Activated CD4-positive, CD25-positive, alpha-beta regulatory T cell treated with anti-CD3 and anti-CD28 coated beads, Interleukin-2, amount 50 U/mL, for 16 hours (primary cell): Measurements from ENCODE around the gene TTC36.
A peak's percentile ranks its signal among the peaks of the same experiment; 100 is the strongest.
"Not testable (repeated sequence)": the region's sequence is repeated elsewhere in the genome, so short reads cannot be mapped to it uniquely, and the experiment has no call there.

Experiments used
- DNase-seq: peaks from one replicate; pipeline ENCODE4 v3.0.0-alpha.2; 2020; ENCODE audit warnings: low read depth, low spot score

The TTC36 gene

GRCh38 chr11:118527109-118527508, at the start of gene TTC36:
Gene TTC36, plus strand, starts transcription at chr11:118527474. Its CDS starts 21 bp downstream, at chr11:118527495.
- DNase-seq, result no peak

- not testable (repeated sequence) for DNase-seq
Observed at GRCh38 chr11:118481238-118481637, 46.0 kb upstream of the TTC36 start.

- no peak for DNase-seq
Observed at GRCh38 chr11:118484405-118484804, 42.9 kb upstream of the TTC36 start.

DNA sequence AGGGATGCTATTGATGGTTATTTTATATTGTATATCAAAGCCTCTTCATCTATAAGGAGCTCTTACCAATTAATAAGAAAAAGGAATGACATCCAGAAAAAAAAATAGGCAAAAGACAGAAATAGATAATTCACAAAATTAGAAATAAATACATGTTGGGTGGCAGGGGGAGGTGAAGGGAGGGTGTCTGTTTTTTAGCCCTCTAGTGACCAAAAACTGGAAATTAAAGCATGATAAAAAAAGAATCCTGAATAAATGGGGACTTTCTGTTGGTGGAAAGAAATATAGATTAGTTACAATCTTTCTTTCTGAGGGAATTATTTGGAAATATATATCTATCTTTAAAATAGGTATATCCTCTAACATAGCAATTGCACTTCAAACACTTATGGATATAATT, 42.0 kb upstream of the TTC36 start:
- no peak for DNase-seq

DNA sequence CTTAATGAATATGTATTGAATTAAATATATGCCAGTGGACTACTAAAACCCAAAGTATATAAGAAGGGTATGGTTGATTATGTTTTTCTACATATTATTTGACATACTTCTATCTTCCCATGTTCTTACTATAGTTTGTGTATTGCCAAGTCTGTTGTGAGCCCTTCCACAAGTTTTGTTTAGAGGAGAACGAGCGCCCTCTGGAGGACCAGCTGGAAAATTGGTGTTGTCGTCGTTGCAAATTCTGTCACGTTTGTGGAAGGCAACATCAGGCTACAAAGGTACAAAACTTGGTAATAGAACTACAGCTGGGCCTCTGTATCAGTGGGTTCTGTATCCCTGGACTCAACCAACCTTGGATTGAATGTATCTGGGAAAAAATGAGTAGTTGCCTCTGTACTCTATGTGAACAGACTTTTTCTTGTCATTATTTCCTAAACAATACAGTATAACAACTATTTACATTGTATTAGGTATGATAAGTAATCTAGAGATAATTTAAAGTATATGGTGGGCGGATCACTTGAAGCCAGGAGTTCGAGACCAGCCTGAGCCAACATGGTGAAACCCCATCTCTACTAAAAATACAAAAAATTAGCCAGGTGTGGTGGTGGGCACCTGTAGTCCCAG, 38.7 kb upstream of the TTC36 start:
- peak; percentile 72 for DNase-seq

GRCh38 chr11:118491041-118491440, 36.2 kb upstream of the TTC36 start:
- no peak for DNase-seq

GRCh38 chr11:118497831-118498230, 29.4 kb upstream of the TTC36 start:
- DNase-seq, result no peak

GRCh38 chr11:118503216-118503615, 24.1 kb upstream of the TTC36 start:
- DNase-seq, result no peak

- no peak for DNase-seq
Observed at GRCh38 chr11:118511601-118512000, 15.7 kb upstream of the TTC36 start.

DNA sequence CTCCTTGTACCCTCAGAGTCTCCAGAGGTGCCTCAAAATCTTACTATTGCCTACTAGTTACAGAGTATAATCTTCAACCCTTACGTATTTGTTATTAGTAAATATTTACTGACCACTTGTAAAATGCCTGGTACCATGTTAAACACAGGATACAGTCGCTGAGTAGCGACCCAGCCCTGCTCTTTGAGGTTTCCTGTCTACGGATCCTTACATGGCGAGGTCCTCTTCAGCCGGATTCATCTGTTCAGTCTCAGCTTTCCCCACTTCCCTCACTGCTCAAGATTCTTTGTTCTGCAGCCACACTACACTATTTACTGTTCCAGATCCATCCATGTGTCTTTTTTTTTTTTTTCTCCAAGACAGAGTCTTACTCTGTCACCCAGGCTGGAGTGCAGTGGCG, 13.2 kb upstream of the TTC36 start:
- no peak for DNase-seq

- no peak for DNase-seq
Observed at GRCh38 chr11:118519549-118519948, 7.7 kb upstream of the TTC36 start.

GRCh38 chr11:118521892-118522311, 5.4 kb upstream of the TTC36 start:
- DNase-seq, result no peak

- no peak for DNase-seq
Observed at GRCh38 chr11:118522571-118523072, 4.7 kb upstream of the TTC36 start.

DNA sequence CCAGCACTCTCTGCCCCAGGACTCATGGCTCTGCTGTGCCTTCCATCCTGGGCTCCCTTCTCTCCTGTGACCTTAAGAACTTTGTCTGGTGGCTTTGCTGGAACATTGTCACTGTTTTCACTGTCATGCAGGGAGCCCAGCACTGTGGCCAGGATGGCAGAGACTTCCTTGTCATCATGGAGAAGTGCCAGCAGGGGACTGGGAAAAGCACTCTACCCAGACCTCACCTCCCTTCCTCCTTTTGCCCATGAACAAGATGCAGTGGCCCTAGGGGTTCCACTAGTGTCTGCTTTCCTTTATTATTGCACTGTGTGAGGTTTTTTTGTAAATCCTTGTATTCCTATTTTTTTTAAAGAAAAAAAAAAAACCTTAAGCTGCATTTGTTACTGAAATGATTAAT, 2.9 kb upstream of the TTC36 start:
- no peak for DNase-seq

- DNase-seq, result no peak
Observed at GRCh38 chr11:118524757-118525470, 2.4 kb upstream of the TTC36 start.

GRCh38 chr11:118526688-118527087, 586 bp upstream of the TTC36 start:
- no peak for DNase-seq

DNA sequence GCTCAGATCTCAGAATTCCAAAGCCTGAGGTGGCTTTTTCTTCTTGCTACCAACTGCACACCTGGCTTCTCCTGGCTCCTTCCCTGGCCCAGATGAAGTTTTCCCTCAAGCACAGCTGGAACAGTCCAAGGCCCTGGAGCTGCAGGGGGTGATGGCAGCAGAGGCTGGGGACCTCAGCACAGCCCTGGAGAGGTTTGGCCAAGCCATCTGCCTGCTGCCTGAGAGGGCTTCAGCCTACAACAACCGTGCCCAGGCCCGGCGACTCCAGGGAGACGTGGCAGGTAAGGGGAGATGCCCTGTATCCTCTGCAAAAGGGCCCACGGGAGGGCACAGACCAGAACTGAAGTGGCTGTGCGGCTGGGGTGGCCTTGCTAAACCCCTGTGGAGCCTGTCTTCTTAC, 1.2 kb downstream of the TTC36 start:
- no peak for DNase-seq

DNA sequence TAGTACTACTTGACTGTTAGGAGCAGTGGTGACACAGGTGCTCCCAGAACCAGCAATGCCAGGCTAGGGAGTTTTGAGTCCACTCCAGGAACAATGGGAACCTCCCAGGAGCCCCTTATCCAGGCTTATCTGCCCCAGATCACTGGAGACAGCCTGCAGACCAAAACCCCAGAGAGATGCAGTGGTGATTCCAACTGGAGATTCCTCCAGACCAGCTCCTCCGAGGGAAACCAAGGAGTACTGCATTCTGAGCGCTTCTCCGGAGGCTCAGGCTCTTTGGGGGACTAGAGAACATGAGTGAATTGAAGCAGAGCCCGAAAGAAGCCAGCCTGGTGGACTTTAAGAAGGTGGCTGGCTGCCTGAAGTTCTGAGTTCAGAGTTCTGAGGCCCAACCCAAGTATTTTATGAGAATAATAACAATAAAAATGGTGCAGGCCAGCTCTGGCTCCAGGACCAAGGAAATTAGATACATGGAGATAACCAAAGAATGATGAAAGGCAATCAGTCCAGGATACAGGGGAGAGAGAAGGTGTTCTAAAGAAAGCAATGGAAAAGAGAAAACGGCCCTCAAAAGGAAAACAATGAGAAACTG, 2.4 kb downstream of the TTC36 start:
- DNase-seq, result no peak

DNA sequence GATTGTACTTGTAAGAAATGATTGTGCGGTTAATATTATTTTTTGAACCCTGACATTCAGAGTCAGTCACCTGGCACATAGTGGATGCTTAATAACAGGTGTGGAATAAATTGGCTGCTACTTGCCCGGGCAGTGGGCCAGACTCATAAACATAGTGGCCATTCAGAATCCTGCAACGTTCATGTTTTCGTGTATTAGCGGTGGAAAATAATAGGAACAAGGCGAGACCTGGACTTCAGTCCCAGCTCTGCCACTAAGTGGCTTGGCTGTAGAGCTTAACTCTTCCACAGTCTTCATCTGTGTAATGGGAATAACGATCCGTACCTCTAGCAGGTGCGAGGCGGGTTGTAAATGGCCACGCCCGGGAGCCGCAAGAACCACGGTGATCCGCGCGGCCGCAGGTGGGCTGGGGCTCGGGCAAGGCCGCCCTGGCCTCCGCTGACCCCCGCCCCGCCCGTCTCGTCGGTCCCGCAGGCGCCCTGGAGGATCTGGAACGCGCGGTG, 3.0 kb downstream of the TTC36 start:
- no peak for DNase-seq

GRCh38 chr11:118530683-118531596, 3.7 kb downstream of the TTC36 start, which contains the start of gene TMEM25:
Gene TMEM25, plus strand, starts transcription at chr11:118531192. Its CDS starts 610 bp downstream, at chr11:118531802.
- DNase-seq, result peak; percentile 51

DNA sequence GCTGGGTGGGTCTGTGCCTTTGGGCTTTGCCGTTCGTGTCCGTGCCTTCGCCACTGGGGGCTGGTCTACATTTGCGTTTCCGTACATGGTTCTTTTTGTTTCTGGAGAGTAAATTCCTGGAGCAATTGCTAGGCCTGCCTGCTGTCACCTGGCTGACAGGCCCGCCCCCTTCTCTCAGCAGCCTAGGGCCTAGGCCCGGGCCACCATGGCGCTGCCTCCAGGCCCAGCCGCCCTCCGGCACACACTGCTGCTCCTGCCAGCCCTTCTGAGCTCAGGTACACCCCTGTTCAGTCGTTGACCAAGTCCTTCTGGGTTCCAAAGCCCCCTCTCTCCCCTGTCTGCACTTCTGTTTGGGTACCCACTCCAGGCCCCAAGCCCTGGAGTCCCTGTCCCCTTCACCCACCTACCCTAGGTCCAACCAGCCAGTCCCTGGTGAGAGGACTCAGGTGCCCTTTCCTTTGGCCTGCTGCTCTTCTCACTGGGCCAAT, 4.4 kb downstream of the TTC36 start:
- no peak for DNase-seq
